HG02885 (cell line): ENCODE data around the gene POLL.
"Not testable (repeated sequence)": the region's sequence is repeated elsewhere in the genome, so short reads cannot be mapped to it uniquely, and the experiment has no call there.

Experiments
- ATAC-seq: cut with Tn5 transposase; IDR thresholded peaks from one replicate; pipeline ENCODE4 v1.9.1; 2021; ENCODE audit warnings: mild to moderate bottlenecking; ENCODE audit not compliant: unreplicated experiment, poor library complexity

The POLL gene

GRCh38 chr10:101612086-101612485 is 24.0 kb upstream of the POLL start:
- no peak for ATAC-seq

- no peak for ATAC-seq
Observed at GRCh38 chr10:101611096-101611905, 23.2 kb upstream of the POLL start.

- ATAC-seq: no peak
Observed at GRCh38 chr10:101609481-101609880, 21.4 kb upstream of the POLL start.

- ATAC-seq: no peak
Observed at GRCh38 chr10:101607124-101607523, 19.1 kb upstream of the POLL start.

- peak; percentile 59 for ATAC-seq
Observed at GRCh38 chr10:101602761-101603398, 14.8 kb upstream of the POLL start.

- no peak for ATAC-seq
Observed at GRCh38 chr10:101601541-101601940, 13.5 kb upstream of the POLL start.

- no peak for ATAC-seq
Observed at GRCh38 chr10:101597091-101597900, 9.2 kb upstream of the POLL start.

- no peak for ATAC-seq
Observed at GRCh38 chr10:101595591-101596433, 7.8 kb upstream of the POLL start.

- ATAC-seq: not testable (repeated sequence)
Observed at GRCh38 chr10:101593331-101593730, 5.3 kb upstream of the POLL start.

- ATAC-seq: no peak
Observed at GRCh38 chr10:101588879-101589278, 822 bp upstream of the POLL start.

GRCh38 chr10:101585841-101586240 is 2.2 kb downstream of the POLL start:
- ATAC-seq: no peak

GRCh38 chr10:101580486-101581399 is 7.3 kb downstream of the POLL start:
- ATAC-seq: no peak

- no peak for ATAC-seq
Observed at GRCh38 chr10:101579516-101579870, 8.6 kb downstream of the POLL start.

- no peak for ATAC-seq
Observed at GRCh38 chr10:101578803-101579515, 9.1 kb downstream of the POLL start.

- ATAC-seq: no peak
Observed at GRCh38 chr10:101578192-101578591, 9.9 kb downstream of the POLL start.

- no peak for ATAC-seq
Observed at GRCh38 chr10:101577121-101577871, 10.8 kb downstream of the POLL start.

GRCh38 chr10:101576211-101576863 is 11.7 kb downstream of the POLL start:
- ATAC-seq: no peak
